Kidney capillary endothelial cell (primary cell): ENCODE measurements around the gene YWHAE.
"Not testable (repeated sequence)": the region's sequence is repeated elsewhere in the genome, so short reads cannot be mapped to it uniquely, and the experiment has no call there.

Experiments
- DNase-seq: peaks from one replicate; pipeline ENCODE4 v3.0.0-alpha.2; 2018; ENCODE audit warnings: low spot score

The YWHAE gene

GRCh38 chr17:1373707-1374237 lies 26.2 kb downstream of the YWHAE start:
- no peak for DNase-seq

- DNase-seq: no peak
Observed at GRCh38 chr17:1372618-1373017, 27.4 kb downstream of the YWHAE start.

- no peak for DNase-seq
Observed at GRCh38 chr17:1371893-1372590, 28.0 kb downstream of the YWHAE start.

- no peak for DNase-seq
Observed at GRCh38 chr17:1368588-1368987, 31.4 kb downstream of the YWHAE start.

GRCh38 chr17:1367351-1367745 lies 32.7 kb downstream of the YWHAE start:
- DNase-seq: no peak

GRCh38 chr17:1366234-1366633 lies 33.8 kb downstream of the YWHAE start:
- no peak for DNase-seq

GRCh38 chr17:1365445-1366039 lies 34.5 kb downstream of the YWHAE start:
- peak; percentile 78 for DNase-seq

- DNase-seq: no peak
Observed at GRCh38 chr17:1362964-1363363, 37.1 kb downstream of the YWHAE start.

GRCh38 chr17:1362065-1362848 lies 37.8 kb downstream of the YWHAE start:
- peak; percentile 33 for DNase-seq

- DNase-seq: no peak
Observed at GRCh38 chr17:1360975-1361374, 39.0 kb downstream of the YWHAE start.

- DNase-seq: not testable (repeated sequence)
Observed at GRCh38 chr17:1360315-1360714, 39.7 kb downstream of the YWHAE start.

GRCh38 chr17:1354030-1354429 lies 46.0 kb downstream of the YWHAE start:
- no peak for DNase-seq

GRCh38 chr17:1352530-1352929 lies 47.5 kb downstream of the YWHAE start:
- not testable (repeated sequence) for DNase-seq

GRCh38 chr17:1351971-1352370 lies 48.1 kb downstream of the YWHAE start:
- DNase-seq: no peak

GRCh38 chr17:1351275-1351674 lies 48.7 kb downstream of the YWHAE start:
- no peak for DNase-seq

GRCh38 chr17:1347589-1348323 lies 52.3 kb downstream of the YWHAE start:
- DNase-seq: peak; percentile 73

GRCh38 chr17:1344521-1344920 lies 55.5 kb downstream of the YWHAE start:
- DNase-seq: no peak

- no peak for DNase-seq
Observed at GRCh38 chr17:1343554-1343953, 56.5 kb downstream of the YWHAE start.

- no peak for DNase-seq
Observed at GRCh38 chr17:1340371-1340770, 59.7 kb downstream of the YWHAE start.

- no peak for DNase-seq
Observed at GRCh38 chr17:1331708-1332107, 68.3 kb downstream of the YWHAE start.

GRCh38 chr17:1329745-1330343 lies 70.2 kb downstream of the YWHAE start:
- no peak for DNase-seq

GRCh38 chr17:1328437-1328836 lies 71.6 kb downstream of the YWHAE start:
- DNase-seq: no peak
